ENCODE results near the gene C13orf46.

The C13orf46 gene

DNA sequence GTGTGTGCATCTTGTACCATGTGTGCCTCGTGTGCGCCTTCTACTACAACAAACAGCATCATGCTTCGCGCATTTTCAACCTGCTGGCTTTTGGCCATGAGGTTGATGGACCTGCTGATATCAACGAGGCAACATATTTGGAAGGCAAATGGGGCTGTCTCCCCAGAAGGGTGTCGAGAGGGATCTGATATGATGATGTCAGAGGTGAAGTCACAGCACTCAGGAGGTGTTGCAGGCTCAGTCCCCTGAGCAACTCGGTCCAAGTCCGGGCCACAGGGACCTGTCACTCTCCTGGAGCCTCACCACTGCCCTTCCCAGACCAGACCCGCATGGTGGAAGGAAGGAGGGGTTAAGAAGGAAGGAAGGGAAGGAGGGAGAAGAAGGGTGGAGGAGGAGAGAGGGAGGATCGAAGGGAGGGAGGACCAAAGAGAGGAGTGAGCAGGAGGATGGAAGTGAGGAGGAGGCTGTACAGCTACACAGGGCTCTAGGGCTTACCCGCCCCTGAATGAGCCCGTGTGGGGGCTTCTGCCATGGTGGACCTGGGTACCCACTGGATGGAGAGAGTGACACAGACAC, 6.7 kb upstream of the C13orf46 start:
- DNase-seq (ENCODE audit: low read depth in 1 of 2, low spot score in 1 of 2) = no peak
- in situ Hi-C loops (cut with HindIII; ENCODE audit: low pct_unique_long_range_greater_than_20kb, low sequenced_read_pairs) = no loop called here
- TF ChIP-seq JUND (IDR thresholded peaks at IDR 0.05; ENCODE audit: low read depth) = no peak

DNA sequence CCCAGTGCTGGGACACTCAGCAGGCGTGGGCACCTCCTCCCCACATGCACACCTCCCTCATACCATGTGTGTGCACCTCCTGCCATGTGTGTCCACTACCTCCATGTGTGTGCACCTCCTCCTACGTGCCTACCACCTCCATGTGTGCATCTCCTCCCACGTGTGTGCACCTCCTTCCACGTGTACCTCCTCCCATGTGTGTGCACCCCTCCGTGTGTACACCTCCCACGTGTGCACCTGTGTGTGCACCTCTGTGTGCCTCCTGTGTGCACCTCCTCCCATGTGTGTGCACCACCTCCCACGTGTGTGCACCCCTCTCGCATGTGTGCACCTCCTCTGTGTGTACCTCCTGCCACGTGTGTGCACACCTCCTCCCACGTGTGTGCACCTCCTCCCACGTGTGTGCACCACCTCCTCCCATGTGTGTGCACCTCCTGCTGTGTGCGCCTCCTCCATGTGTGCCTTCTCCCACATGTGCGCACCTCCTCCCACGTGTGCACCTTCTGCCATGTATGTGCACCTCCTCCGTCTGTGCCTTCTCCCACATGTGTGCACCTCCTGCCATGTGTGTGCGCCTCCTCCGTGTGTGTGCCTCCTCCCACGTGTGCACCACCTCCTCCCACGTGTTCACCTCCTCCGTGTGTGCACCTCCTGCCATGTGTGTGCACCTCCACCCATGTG, 6.1 kb upstream of the C13orf46 start:
- no peak for TF ChIP-seq JUND (IDR thresholded peaks at IDR 0.05; ENCODE audit: low read depth)
- in situ Hi-C loops (cut with HindIII; ENCODE audit: low pct_unique_long_range_greater_than_20kb, low sequenced_read_pairs) = no loop called here
- DNase-seq (ENCODE audit: low read depth in 1 of 2, low spot score in 1 of 2) = no peak

DNA sequence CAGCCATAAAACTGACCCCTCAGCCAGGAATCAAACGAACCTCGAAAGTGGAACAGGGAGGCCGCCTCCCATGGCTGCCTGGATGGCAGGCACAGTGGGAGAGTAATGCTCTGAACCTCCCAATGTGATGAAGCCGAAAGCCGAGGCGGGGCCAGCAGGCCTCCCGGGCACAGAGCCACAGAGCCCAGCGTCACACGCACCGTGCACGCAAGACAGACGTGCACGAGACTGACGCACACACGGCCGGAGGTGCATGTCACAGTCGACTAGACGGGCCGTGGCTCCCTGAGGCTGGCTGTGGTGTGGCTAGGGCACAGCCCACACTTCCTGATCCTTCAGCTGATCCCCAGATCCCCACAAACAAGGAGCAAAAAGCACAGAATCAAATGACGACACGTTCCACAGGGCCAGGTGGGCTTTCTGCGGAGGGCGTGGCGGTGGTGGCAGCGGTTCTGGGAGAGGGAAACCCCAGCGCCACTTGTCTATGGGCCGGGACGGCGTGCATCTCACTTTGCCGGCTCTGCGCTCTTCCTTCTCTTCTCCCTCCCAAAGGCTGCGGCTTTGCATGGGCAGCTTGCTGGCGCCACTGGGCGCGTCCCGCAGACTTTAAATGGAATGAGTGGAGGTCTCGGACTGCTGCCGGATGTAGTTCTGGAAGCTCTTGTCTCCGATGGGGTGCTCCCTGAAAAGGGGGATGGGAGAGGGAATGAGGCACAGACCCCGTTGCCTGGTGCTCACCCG, 5.0 kb upstream of the C13orf46 start:
- no peak for TF ChIP-seq JUND (IDR thresholded peaks at IDR 0.05; ENCODE audit: low read depth)
- DNase-seq (ENCODE audit: low read depth in 1 of 2, low spot score in 1 of 2) = no peak
- in situ Hi-C loops (cut with HindIII; ENCODE audit: low pct_unique_long_range_greater_than_20kb, low sequenced_read_pairs) = no loop called here

DNA sequence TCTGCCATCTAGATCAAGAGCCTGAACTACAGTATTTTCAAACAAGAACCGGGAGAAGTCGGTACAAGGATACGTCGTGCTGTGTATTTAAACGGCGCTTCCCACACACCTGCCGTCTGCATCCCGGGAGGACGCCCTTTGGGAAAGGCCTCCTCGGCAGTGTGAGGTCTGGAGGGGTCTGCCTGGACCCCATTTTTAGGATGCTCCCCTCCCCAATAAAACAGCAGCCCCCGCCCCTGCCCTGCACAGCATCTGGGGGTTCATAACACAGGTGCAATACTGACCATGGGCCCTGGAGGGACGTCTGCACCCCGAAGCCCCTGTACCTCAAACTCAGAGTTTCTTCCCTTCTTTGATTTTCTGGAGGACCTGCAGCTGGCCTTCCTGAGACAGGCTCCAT, 4.1 kb upstream of the C13orf46 start:
- no peak for DNase-seq (ENCODE audit: low read depth in 1 of 2, low spot score in 1 of 2)
- TF ChIP-seq JUND (IDR thresholded peaks at IDR 0.05; ENCODE audit: low read depth) = no peak
- in situ Hi-C loops (cut with HindIII; ENCODE audit: low pct_unique_long_range_greater_than_20kb, low sequenced_read_pairs) = no loop called here

DNA sequence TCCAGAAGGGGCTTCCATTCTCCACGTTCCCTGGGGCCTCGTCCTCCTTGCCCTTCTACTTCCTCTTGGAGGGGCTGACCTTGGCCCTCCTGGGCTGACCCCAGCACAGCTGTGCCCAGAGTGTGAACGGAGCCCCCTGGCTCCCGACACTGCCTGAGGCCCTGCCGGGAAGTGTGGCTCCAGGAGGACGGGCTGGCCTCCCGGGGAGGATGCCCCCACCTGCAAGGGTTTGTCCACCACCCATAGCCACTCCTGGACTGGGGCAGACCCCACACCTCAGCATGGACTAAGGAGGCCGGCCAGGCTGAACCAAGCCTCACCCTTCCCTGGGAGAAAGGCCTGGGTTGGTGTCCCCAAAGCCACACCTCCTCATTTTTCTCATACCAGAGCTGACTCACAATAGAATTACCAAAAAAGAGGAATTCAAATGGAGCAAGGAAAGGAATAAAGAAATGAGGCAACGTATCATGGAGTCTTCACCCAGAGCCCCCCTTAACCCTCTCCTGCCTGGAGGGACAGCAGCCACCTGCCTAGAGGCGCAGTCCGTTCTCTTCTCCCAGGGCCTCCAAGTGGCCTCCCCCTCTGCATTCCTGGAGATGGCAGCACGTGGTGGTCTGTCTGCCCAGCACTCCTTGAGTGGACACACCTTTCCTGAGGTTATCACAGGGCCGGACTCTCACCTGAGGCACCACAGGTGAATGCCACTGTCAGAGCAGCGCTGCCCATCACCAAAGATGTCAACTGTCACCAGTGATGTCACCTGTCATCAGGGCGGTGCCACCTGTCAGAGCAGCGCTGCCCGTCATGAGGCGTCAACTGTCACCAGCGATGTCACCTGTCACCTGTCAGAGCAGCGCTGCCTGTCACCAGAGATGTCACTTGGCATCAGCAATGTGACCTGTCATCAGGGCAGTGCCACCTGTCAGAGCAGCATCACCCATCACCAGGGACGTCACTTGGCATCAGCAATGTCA, 3.1 kb upstream of the C13orf46 start:
- DNase-seq (ENCODE audit: low read depth in 1 of 2, low spot score in 1 of 2) = peak in 1 of 2 experiments; percentile 35
- no peak for TF ChIP-seq JUND (IDR thresholded peaks at IDR 0.05; ENCODE audit: low read depth)

DNA sequence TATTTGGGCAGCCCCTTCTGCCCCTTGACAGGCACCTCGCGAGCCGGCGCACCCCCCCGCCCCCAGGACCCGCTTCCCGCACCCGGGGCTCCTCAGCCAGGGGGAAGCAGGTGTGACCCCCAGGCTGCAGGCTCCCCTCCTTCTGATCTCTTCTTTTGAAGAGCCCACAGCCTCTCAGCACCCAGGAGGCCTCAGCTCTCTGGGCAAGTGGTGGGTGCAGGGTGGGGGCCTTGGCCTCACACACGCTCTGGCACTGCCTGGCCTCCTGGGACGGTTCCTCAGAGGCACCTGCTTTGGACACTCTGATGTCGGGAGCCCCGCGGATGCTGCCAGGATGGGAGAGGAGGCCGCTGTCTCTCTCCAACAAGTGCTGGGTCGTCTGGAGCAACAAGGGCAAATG, 1.5 kb upstream of the C13orf46 start:
- in situ Hi-C loops (cut with HindIII; ENCODE audit: low pct_unique_long_range_greater_than_20kb, low sequenced_read_pairs) = no loop called here
- DNase-seq (ENCODE audit: low read depth in 1 of 2, low spot score in 1 of 2) = no peak
- no peak for TF ChIP-seq JUND (IDR thresholded peaks at IDR 0.05; ENCODE audit: low read depth)

More for the DNA sequence above, 3.1 kb upstream of the C13orf46 start:
- in situ Hi-C loops (cut with HindIII; ENCODE audit: low pct_unique_long_range_greater_than_20kb, low sequenced_read_pairs) = no loop called here

DNA sequence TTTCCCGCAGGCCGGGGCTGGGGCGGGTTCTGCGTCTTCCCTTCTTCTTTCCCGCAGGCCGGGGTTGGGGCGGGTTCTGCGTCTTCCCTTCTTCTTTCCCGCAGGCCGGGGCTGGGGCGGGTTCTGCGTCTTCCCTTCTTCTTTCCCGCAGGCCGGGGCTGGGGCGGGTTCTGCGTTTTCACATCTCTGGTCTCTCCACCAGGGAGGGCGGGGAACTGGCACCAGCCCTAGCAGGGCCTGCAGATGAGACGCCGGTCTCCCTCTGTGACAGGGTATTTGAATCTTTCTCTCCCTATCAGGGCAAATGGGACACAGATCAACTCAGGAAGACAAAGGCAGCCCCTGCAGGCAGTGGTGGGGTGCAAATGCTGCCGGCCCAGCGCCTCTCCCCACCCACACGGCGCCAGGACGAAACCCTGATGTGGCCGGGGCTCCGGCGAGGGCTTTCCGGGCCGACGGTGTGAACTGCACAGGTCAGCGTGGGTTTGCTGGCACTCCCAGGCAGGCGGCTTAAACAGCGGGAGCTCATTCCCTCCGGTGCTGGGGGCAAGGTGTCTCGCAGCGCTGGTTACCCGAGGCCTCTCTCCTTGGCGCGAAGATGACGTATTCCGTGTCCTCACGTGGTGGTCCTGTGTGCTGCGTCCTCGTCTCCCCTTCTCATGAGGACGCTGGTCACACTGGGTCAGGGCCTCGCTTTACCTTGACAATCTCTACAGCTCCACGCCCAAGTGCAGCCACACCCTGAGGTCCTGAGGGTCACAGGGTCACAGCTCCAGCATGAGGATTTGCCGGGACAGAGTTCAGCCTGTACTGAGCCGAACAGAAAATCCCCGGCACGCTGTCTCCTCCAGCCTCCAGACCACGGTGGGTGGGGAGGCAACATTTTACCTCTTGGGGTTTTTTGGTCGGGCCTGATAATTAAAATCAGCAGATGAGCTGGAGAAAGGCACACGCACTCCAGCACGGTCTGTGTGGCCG, 717 bp upstream of the C13orf46 start:
- DNase-seq (ENCODE audit: low read depth in 1 of 2, low spot score in 1 of 2) = no peak
- in situ Hi-C loops (cut with HindIII; ENCODE audit: low pct_unique_long_range_greater_than_20kb, low sequenced_read_pairs) = no loop called here
- TF ChIP-seq JUND (IDR thresholded peaks at IDR 0.05; ENCODE audit: low read depth) = no peak

DNA sequence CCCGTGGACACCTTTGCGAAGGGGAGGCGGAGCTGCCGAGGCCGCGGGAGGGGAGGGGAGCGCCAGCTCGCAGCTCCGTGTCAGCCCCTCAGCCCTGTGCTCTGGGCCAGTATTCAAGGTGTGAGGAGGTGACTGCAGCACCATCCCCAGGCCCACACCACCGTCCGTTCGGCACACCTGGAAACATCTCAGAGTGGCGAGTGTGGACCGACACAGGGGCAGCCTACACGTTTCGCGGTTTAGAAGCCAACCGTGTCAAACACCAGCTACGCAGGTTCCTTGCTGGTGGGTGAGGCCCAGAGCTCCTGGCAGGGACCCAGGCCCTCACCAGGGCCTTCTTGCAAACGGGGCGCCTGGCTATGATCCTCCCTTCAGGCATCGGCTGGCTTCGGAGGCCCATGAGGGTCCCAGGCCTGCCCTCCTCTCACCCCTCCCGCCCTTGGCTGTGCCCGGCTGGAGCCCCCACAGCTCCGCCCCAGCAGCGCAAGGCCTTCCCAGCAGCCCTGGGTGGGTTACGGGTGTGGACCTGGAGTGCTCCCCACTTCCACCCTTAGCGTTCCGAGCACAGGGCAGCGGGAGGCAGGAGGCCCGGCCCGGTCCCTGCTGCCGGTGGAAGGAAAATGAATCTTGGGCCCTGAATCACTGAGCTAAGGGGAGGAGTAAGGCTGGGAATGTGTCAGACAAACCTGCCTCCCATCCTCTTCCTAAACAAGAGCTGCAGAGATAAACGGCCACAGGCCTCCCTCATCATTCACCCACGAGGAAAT, 1.2 kb downstream of the C13orf46 start:
- TF ChIP-seq JUND (IDR thresholded peaks at IDR 0.05; ENCODE audit: low read depth) = no peak
- DNase-seq (ENCODE audit: low read depth in 1 of 2, low spot score in 1 of 2) = no peak
- in situ Hi-C loops (cut with HindIII; ENCODE audit: low pct_unique_long_range_greater_than_20kb, low sequenced_read_pairs) = no loop called here

DNA sequence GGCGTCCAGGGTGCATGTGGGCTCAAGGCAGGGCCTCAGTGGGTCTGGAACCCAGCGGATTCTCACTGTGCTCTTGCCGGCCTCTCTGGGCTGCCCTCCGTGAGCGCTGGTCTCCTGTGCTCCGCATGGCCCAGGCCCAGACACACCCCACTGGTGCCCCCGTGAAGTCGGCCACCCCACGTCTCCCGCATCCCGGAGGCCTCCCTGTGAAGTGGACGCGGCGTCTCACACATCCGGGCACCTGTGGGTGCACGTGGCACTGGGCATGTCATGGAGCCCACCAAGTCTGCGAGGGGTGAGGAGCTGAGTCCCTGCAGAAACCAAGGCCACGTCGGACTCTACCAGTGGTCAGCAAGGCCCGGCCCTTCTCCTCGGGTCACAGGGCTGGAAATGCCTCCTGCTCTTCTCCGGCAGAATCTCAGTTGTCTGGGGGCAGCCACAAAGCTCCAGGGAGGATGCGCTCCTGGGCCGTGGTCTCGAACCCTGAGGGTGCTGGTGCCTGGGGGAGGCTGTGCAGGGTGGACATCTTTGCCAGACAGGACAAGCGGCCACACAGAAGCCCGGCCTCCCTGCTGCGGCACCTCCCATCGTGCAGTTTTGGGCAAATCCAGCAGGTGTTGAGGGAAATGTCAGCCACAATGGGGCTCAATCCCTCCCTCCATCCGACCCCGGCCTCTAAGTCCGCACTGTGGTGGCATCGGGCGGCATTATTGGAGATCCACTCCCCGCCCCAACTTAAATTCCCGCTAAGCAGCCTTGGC, 2.2 kb downstream of the C13orf46 start:
- no peak for DNase-seq (ENCODE audit: low read depth in 1 of 2, low spot score in 1 of 2)
- in situ Hi-C loops (cut with HindIII; ENCODE audit: low pct_unique_long_range_greater_than_20kb, low sequenced_read_pairs) = no loop called here
- no peak for TF ChIP-seq JUND (IDR thresholded peaks at IDR 0.05; ENCODE audit: low read depth)

DNA sequence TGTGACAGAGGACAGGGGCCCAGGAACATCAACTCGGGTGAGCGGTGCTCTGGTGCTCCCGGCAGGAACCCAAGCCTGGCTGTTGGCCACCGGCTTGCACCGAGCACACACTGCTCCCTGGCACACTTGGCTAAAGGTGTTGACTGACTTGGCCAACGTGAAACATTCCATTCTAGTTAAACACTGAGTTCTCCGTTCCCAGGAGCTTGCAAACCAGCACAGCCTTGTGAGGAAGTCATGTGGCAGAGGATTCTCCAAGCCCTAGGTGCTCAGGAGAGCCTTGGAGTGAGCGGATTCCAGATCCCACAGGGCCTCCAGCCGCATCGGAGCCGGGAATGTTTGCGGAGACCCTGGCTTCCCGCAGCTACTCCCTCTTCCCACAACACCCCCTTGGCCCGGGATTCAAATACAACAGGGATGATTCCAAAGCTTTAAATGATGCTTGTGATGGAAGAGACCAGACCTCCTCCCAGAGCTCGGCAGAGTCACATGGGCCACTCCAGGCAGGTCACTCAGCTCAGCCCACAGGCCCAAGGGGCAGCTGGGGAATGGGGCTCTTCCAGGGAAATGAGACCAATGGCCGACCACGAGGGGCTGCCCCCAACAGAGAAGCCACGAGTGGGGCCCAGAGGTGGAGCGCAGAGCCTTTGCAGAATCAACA, 2.9 kb downstream of the C13orf46 start:
- in situ Hi-C loops (cut with HindIII; ENCODE audit: low pct_unique_long_range_greater_than_20kb, low sequenced_read_pairs) = no loop called here
- TF ChIP-seq JUND (IDR thresholded peaks at IDR 0.05; ENCODE audit: low read depth) = no peak
- peak; percentile 96 to 97 for DNase-seq (ENCODE audit: low read depth in 1 of 2, low spot score in 1 of 2)
